Lung microvascular endothelial cell (primary cell): Measurements from ENCODE around the gene HNRNPA0. TPM values are rescaled to one million over a fixed set of nuclear protein-coding genes. Genes with fewer than 3 reads are reported as not detected.

Experiments
- DNase-seq, 2 donors: peaks; one replicate each; pipeline versions ENCODE4 v3.0.0 to v3.0.0-alpha.2; 2010; ENCODE audit warnings: low read depth in 2 of 2
- total RNA-seq: library from RNA; depleted of rRNA; stranded (reverse); fragments of >200 nt; gene quantifications from 2 replicates; pipeline ENCODE4 v1.2.1, GENCODE V29; 2014

Gene HNRNPA0
- total RNA-seq, 1 donor from 2014 or later = 14.3 TPM

DNA sequence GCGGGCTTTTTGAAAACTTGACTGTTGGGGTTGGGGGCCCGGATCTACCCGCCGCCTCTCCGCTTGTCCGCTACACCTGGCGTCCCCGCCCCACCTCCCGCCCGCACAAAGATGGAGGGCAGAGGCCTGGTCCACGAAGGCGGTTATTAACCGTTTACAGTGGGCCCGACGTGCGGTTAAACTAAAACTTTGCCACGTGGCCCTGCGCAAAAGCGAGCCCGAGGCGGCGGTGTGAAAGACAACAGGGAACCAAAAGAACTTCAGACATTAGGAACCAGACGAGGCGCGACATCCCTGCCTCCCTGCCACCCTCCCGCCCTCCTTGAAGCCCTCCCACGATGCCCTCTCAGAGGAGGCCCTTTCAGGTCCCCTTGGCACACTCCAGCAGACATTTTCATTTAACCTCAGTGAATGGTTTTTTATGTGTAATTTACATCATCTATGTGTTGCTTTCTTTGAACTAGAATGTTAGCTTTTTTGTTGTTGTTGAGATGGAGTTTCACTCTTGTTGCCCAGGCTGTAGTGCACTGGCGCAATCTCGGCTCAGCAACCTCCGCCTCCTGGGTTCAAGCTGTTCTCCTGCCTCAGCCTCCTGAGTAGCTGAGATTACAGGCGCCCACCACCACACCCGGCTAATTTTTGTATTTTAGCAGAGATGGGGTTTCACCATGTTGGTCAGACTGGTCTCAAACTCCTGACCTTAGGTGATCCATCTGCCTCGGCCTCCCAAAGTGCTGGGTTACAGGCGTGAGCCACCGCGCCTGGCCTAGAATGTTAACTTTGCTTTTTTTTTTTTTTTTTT is 999 bp upstream of the HNRNPA0 start:
- no peak for DNase-seq

DNA sequence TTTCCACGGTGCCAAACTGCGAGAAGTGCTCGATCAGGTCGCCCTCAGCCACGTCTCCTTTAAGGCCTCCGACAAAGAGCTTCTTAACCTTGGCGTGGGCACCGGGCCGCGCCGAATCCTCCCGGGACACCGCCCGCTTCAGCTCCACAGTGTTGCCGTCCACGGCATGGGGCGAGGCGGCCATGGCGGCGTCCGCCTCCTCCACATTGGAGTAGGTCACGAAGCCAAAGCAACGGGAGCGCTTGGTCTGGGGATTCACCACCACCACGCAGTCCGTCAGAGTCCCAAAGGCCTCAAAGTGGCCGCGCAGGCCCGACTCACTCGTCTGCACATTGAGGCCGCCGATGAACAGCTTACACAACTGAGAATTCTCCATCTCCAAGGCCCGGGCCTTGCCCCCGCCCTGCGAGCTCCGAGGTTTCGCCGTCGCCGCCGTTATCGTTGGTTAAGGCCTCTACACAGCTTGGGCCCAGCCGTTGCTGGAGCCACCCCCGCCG is 424 bp downstream of the HNRNPA0 start:
- DNase-seq = no peak

DNA sequence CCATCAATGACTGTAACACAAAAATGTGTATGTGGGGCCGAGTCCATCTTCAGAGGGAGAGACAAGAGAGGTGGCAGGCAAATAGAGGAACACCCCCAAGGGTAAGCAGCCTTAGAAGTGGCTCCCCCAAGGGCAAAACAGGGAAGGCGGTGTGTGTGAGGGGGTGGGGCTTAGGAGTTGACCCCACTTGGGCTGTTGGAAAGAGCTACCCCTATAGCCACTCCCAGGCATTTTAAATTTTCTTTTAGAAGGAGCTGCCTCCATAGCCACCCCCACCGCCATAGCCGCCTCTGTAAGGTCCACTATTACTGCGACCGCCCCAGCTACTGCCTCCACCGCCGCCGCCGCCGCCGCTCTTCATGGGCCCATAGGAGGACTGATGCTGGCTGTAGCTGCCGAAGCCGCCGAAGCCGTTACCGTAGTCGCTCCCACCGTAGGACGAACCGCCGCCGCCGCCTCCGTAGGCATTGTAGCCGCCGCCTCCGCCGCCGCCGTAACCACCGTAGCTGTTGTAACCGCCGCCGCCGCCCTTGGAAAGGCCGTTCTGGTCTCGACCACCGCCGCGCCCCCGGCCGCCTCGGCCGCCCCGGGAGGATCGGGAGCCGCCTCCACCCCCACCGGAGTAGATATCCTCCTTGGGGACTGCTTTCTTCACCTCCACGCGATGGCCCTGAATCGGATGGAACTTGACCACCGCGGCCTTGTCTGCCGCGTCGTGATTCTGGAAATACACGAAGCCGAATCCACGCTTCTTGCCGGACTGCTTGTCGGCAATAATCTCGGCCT is 1.1 kb downstream of the HNRNPA0 start:
- DNase-seq = peak; percentile 30

DNA sequence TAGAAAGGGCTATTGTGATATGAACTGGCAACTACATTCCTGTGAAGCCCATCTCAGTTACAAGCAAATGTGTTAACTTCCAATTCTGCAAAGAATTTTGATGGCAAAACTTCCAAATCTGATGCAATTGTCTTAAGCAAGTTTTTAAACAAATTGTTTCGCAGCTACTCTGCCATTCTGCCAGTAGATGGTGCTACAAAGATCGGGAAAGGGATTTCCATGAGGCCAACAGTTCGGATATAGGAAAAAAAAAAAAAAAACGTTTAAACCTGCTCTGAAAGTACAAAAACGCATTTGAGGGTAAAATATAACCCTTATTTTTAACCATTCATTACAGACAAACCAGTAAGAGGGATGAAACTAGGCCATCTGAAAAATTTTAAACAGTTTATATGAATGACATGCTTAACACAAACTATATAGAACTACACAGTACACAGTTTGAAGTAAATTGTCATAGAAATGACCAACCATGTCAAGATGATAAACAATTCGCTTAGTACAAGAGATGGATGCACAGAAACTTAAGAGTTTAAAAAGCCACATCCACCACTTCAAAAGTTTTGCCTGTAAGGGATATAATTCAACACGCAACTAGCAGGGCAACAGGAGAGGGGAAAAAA is 2.2 kb downstream of the HNRNPA0 start:
- DNase-seq = peak; percentile 81 to 84

DNA sequence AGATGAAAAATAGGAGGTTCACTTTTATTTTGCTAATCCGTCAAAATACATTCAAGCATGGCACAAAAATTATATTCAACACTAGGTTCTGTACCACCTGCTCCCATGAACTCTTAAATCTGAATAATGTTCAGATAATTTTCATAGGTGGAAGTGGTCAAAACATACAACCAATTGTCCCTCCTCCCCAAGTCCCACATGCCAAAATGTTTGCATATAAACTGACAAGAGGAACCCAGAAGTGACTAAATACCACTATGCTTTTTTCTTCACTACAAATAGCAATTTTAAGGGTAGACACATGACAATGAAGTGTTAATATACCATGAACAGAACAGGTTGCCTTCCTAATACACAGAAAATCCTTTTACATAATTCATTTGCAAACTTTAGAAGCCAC is 3.7 kb downstream of the HNRNPA0 start:
- no peak for DNase-seq

DNA sequence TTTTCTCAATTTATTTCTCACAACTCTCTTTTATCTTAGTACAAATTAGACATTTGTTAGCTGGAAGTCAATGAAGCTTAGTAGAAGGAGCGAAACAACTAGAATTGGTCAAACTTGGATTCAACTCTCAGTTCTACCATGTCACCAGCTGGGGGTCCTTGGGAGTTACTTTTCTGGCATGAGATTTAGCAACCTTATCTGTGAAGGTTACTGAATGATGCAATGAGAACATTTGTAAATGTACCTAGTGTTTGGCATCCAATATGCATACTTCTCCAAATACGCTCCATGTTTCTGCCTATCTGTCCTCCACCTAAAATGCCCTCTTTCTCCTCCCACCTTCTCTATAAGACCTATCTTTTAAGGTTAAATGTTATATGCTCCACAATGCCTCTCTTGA is 6.3 kb downstream of the HNRNPA0 start:
- DNase-seq = no peak

DNA sequence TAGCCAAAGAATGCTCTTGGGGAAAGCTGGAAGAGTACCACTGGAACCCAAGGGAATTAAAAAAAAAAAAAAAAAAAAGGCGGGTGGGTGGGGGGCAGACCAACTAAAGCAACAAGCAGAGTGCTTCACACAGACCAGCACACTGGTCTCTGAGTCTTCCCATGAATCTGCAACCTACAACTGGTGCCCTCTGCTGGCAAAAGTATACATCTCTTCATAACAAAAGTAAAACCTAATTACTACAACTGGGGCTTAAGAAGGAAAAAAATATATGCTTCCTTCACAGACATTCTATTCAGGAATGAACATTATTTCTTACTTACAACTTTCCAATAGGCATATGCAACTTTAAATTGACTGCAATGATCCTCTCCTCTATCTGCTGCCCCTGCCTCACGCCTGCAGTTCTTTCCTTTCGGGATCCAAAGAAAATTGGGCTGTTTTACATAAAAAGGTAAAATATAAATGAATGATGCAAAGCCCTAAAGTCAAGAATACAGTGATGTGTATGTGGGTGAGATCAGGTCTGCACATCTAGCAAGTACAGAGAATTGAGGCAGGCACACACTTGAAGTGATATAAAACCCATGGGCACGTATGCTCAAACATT is 11.0 kb downstream of the HNRNPA0 start:
- DNase-seq = peak; percentile 86

DNA sequence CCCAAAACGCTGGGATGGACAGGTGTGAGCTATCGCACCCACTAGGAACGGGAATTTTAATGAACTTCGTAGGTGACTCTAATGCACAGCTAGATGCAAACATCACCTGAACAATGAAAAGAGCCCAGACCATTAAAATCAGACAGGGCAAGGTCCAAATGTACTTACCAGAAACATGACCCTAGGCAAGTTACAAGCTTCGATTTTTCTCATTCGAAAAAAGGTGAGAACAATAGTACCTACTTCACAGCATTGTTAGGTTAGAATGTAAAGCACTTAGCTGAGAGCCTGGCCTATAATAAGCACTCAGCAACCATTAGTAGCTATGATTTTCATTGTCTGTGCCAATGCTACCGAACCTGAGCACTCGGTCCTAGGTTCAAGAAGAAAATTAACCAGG is 12.4 kb downstream of the HNRNPA0 start:
- no peak for DNase-seq

DNA sequence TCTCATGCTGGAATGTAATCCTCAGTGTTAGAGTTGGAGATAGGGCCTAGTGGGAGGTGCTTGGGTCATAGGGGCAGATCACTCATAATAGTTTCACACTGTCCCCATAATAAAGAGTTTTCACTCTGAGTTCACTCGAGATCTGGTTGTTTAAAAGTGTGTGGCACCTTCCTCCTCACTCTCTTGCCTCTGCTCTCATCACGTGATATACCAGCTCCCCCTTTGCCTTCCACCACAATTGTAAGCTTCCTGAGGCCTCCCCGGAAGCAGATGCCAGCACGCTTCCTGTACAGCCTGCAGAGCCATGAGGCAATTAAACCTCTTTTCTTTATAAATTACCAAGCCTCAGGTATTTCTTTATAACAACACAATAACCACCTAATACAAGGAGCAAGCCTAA is 14.4 kb downstream of the HNRNPA0 start:
- DNase-seq = no peak

DNA sequence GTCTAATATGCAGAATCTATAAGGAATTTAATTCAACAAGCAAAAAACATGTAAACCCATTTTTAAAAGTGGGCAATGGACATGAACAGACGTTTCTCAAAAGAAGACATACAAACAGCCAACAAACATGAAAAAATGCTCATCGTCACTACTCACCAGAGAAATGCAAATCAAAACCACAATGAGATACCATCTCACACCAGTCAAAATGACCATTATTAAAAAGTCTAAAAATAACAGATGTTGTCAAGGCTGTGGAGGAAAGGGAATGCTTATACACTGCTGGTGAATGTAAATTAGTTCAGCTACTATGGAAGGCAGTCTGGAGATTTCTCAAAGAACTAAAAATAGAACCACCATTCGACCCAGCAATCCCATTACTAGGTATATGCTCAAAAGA is 15.2 kb downstream of the HNRNPA0 start:
- no peak for DNase-seq

DNA sequence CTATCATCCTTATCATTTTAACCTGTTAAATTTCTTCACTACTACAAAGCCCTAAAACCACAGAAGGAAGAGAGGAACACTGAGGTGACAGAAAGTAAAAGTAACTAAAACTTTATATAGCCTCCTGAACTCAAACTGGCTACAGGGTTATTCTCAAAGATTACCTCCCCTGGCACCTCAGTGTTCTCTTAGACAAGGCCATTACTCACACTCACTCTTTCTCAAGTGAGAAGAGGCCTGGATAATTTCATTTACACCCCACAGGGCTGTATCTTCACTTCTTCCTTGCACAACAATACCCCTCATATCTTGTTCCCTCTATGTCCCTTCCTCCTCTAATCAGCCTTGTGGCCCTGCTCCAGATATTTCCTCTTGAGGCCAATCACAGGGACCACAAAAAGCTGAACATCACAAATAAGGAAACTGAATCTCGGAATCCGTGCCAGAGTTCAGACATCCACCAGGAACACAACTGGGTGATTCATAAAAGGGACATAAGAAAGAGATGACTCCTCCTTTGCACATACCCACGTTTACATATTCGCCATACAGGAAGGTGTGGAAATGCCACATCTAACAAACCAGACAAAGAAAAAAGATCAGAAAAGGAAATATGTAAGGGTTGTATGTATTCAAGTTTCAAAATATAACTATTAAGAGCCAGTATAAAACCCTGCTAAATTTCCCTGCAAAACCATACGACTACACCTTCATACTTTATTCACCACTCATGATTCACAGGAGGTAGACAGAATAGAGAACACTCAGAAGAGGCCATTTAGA is 16.6 kb downstream of the HNRNPA0 start:
- DNase-seq = peak; percentile 39 to 94

DNA sequence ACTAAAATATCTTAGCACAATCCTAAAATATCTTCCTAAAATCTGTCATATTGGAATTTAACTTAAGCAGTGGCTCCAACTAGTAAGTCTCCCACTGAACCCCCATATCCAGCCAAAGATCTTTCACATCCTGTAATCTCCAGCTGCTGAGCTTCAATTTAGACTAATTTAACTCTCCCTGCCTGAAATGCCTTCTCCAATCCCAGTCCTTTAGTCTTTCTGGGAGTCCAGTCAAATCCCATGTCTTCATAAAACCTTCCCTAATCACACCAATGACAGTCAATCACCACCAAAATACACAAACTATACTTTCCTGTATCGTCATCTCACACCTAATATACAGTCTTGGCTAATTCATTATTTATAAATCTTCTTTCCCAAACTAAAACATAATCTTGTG is 17.7 kb downstream of the HNRNPA0 start:
- DNase-seq = no peak

DNA sequence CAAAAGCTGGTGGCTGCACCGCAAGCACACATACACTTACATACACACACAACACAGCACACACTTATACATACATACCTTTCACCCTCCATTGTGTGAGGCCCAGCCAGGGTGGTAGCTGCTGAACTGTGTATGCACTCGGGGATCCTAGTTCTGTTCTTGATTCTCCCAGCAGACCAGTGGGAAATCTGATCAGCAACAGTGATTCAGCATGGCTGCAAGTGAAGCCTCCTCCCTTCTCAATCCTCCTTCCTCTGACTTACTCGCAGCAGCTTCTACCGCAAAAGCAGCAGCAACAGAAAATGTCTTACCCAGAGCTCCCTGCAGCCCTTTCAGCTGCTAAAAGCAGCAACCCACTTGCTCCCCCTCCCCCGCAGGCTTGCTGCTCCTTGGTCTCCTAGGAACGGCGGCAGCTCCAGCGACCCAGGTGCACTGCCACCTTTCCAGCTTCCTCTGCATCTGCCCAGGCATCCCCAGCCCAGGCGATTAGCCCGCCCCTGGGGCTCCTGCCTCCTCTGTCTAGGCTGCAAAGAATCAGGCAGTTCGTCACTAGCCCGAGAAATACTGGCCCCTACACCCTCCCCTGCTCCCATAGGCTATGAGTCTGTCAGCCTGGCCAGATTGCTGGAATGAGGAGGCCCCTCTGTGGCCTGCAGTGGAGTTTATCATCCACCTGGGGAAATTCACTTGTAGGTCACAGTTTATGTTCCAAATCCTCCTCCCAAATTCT is 18.4 kb downstream of the HNRNPA0 start, which contains the start of gene KLHL3:
TSS of gene KLHL3 (minus strand) at position 535 of the 730 bp plus-strand sequence. CDS start at position 92, 443 bp downstream.
- DNase-seq = peak; percentile 80 to 88

DNA sequence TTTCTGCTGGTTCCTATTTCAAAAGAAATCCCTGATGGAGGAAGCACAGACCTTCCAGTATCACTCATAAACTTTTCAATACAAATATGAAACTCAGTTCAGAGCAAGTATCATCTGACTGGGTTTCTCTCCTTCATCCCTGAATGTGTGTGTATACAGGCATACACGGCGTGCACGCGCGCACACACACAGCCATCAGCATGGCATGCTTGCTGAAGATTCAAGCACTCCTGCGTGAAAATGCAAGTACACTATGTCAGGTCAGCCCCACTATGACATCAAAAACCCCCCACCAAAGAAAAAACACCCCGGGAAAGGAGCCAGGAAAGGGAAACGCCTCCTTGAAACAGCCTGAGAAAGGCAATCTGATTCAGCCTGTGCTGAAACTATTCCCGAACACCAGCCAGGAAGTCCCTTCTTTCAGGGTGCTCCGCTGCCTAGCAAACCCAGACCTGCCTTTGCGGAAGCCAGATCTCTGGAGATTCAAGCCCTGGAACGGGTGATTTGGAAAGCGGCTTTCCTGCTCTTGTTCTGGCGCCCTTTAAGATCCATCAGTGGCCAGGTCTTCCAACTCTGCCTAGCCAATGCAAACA is 19.1 kb downstream of the HNRNPA0 start:
- DNase-seq = peak; percentile 55 to 72

DNA sequence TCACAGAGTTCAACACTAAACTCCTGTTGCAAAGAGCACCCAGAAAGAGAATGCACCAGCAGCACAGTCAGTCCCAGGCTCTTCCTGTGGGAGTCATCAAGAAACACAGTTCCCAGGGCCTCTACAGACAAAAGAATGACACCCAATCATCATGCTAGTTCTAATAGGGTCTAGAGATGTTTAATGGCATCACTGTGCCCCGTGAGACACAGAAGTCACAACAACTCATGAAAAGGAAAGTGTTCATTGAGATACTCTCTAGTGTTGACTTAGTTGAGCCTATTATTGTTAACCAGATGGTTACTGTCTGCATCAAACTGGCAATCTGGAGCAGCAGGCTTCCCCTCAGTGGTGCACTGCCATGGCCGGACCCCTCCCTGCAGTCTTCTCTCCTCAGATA is 19.8 kb downstream of the HNRNPA0 start:
- peak; percentile 55 to 90 for DNase-seq

DNA sequence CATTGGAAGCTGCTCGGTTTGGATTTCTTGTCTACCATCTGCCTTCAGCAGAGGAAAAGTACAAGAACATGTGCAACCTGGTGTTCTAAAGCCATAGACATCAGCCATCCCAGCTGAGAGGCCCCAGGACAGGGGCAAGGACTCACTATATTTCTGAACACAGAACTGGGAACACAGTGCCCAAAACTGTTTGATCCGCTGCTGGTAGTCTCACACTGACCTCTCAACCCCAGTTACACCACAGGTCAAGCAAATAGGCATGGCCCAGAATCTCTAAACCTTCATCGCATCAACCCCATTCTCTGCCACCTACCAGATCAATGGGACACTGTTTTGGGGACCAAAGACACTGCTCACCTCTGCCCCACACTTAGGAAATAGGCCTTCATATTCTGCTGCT is 20.2 kb downstream of the HNRNPA0 start:
- DNase-seq = no peak

DNA sequence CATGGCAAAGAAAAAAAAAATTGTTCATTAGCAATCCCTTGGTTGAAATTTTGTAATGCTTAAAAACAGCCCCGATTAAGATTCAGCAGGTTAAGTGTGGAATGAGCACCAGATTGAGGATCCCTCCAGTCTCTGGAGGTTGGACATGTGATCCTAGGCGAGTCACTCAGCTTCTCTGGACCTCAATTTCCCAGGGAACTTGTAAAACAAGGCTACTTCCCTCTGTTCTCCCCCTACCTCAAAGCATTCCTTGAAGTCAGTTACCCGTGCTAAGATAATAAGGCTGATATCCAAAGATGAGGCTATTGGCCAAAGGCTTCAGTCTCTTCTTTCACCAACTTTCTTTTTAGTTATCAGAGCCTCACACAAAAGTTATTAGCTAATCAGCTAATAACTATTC is 21.2 kb downstream of the HNRNPA0 start:
- DNase-seq = no peak

DNA sequence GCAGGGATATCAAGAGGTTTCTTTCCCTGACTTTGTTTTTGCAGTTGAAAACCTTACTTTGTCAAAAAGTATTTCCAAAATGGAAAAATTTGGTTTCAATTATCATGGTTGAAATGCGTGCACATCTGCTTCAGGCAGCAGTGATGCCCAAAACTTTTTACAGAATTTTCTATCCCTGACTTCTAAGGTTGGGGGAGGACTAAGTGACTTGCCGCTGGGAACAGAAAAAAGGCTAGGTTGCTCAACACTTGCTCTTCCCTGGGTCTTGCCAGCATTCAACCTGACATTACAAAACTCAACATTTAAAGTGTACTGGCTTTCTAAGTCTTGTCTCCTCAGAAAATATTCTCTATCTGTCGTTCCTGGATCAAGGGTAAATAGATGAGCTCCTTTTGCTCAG is 23.0 kb downstream of the HNRNPA0 start:
- DNase-seq = no peak

DNA sequence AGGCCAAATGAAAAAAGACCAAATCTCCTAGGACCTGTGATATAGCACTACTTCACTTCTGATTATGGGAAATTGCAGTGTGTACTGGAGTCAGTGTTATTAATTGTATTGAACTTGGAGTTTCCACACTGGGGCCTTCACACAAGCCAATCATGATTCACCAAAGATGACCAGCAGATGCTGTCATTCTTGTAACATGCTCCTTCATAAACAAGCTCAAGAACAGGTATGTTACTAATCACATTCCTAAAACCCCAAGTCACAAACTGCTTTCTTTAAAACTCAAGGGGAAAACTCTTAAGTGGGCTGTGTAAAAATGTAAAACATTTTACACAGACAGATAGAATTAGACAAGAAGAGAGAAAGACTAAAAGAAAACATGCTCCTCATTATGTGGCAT is 23.8 kb downstream of the HNRNPA0 start:
- DNase-seq = peak in 1 of 2 donors; percentile 31

DNA sequence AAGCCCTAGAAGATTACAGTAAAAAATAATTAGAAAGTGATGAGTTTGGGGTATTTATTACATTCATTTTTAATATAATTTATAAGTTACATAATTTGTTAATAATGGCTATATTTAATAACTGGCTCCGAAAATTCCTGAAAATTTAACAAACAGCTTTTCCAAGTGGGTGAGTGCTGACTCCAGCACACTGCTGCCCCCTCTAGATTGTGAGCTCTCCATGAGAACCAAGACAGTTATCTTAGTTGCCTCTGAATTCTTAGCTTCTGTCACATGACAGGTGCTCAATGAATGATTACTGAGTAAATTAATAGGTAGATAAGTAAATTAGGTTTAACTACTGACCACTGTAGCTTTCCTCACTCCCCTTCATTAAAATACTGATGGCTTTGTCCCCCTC is 26.1 kb downstream of the HNRNPA0 start:
- DNase-seq = peak; percentile 33 to 39
